ENCODE data around the gene TMEM39B. TPM values are rescaled to one million over a fixed set of nuclear protein-coding genes. Genes with fewer than 3 reads are reported as not detected.

The TMEM39B gene
- polyA plus RNA-seq, 1 donor from 2014 or later, result 18.1 TPM

GRCh38 chr1:32125313-32125712 lies 52.6 kb downstream of the TMEM39B start:
- H4K20me1 ChIP-seq (ENCODE audit: insufficient read depth), result no peaks in the 10 kb centered on the region
- H3K9me2 ChIP-seq (ENCODE audit: insufficient read depth, low read length), result no peaks in the 10 kb centered on the region

GRCh38 chr1:32126770-32127169 lies 54.0 kb downstream of the TMEM39B start:
- Histone ChIP-seq H3K4me3 (ENCODE audit: low read length) (no peak overlapping the region), H4K20me1 (ENCODE audit: insufficient read depth) (no peaks in the 10 kb centered on the region), H3K9me3 (ENCODE audit: low read length) (no peaks in the 10 kb centered on the region), H3K27ac (ENCODE audit: low read length) (peak overlapping the region; percentile 19), H3F3A (ENCODE audit: insufficient read depth, low read length, poor library complexity, severe bottlenecking) (peaks cover 3% of the 10 kb centered on the region), H3K79me2 (replicated peaks; ENCODE audit: insufficient read depth, low read length) (peaks cover 13% of the 10 kb centered on the region), H2AFZ (ENCODE audit: low read depth, low read length) (no peak overlapping the region), H3K4me2 (ENCODE audit: low read length) (no peak overlapping the region), H3K27me3 (ENCODE audit: insufficient read depth, low read depth, low read length) (no peaks in the 10 kb centered on the region), H3K36me3 (ENCODE audit: insufficient read depth, low read length) (no peaks in the 10 kb centered on the region), H3K9ac (ENCODE audit: low read length) (no peak overlapping the region), H3K9me2 (ENCODE audit: insufficient read depth, low read length) (no peaks in the 10 kb centered on the region)
- no peak for TF ChIP-seq REST (IDR thresholded peaks at IDR 0.05; ENCODE audit: borderline replicate concordance)
- TF ChIP-seq POLR2AphosphoS5 (IDR thresholded peaks at IDR 0.05), result no peak
- no peak for TF ChIP-seq RAD21 (conservative IDR thresholded peaks at IDR 0.05)
- TF ChIP-seq EZH2 (IDR thresholded peaks at IDR 0.05; ENCODE audit: borderline replicate concordance, insufficient read depth, low read length, poor library complexity, severe bottlenecking), result no peak

More at GRCh38 chr1:32125313-32125712, 52.6 kb downstream of the TMEM39B start:
- Histone ChIP-seq H3K4me3 (ENCODE audit: low read length) (no peak overlapping the region), H3K36me3 (ENCODE audit: insufficient read depth, low read length) (no peaks in the 10 kb centered on the region), H3K27ac (ENCODE audit: low read length) (no peak overlapping the region), H3K79me2 (replicated peaks; ENCODE audit: insufficient read depth, low read length) (peaks cover 13% of the 10 kb centered on the region), H3F3A (ENCODE audit: insufficient read depth, low read length, poor library complexity, severe bottlenecking) (peaks cover 3% of the 10 kb centered on the region), H3K27me3 (ENCODE audit: insufficient read depth, low read depth, low read length) (no peaks in the 10 kb centered on the region), H3K4me2 (ENCODE audit: low read length) (no peak overlapping the region), H3K9me3 (ENCODE audit: low read length) (no peaks in the 10 kb centered on the region), H3K9ac (ENCODE audit: low read length) (no peak overlapping the region), H2AFZ (ENCODE audit: low read depth, low read length) (no peak overlapping the region)
- TF ChIP-seq SMC3 (conservative IDR thresholded peaks at IDR 0.05; ENCODE audit: poor library complexity) (no peak), EZH2 (IDR thresholded peaks at IDR 0.05; ENCODE audit: borderline replicate concordance, insufficient read depth, low read length, poor library complexity, severe bottlenecking) (no peak), RAD21 (conservative IDR thresholded peaks at IDR 0.05) (no peak), MXI1 (conservative IDR thresholded peaks at IDR 0.05; ENCODE audit: poor library complexity, severe bottlenecking) (no peak), REST (IDR thresholded peaks at IDR 0.05; ENCODE audit: borderline replicate concordance) (no peak), POLR2AphosphoS5 (IDR thresholded peaks at IDR 0.05) (no peak), TAF1 (IDR thresholded peaks at IDR 0.05; ENCODE audit: low read depth) (no peak), EP300 (conservative IDR thresholded peaks at IDR 0.05; ENCODE audit: poor library complexity, severe bottlenecking) (no peak), CTCF (IDR thresholded peaks at IDR 0.05; ENCODE audit: poor library complexity, severe bottlenecking) (no peak)
